GM15510 (cell line): ENCODE data around the gene LTBP1.

Experiments used
- POLR2A ChIP-seq: IDR thresholded peaks from 3 replicates; pipeline ENCODE4 v1.6.1; 2011; ENCODE audit warnings: borderline replicate concordance; ENCODE audit not compliant: insufficient read length; ENCODE audit errors: extremely low read depth

LTBP1 gene

DNA sequence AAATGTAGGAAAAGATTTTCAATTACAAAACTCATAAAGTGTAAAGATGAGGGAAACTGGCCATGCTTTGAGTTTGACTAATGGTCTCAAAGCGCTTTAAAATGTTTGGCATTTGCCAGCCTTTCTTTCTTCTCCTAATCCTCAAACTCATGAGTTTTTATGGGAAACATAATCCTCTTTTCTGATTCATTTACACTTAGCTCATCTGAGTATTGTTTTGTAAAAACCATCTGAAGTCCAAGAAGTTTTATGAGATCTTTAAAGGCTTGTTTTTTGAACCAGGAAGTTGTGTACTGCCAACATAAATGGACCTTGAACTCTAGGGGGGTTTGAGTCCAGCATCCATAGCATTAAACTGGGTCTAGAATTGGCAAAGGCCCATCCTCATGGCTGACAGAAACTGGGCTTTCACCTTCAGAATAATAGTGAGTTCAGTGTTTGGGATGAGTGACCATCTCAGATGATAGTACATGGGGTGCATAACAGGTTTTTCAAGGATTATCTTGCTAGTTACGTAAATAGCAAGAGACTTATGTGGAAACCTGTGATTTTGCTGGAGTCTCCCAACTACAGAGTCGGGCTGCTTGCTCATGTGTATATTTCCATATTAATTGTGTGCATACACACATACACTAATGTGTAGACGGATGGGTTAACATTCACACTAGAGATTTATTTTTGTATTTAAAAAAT is 3.8 kb upstream of the LTBP1 start:
- TF ChIP-seq POLR2A, result no peak

DNA sequence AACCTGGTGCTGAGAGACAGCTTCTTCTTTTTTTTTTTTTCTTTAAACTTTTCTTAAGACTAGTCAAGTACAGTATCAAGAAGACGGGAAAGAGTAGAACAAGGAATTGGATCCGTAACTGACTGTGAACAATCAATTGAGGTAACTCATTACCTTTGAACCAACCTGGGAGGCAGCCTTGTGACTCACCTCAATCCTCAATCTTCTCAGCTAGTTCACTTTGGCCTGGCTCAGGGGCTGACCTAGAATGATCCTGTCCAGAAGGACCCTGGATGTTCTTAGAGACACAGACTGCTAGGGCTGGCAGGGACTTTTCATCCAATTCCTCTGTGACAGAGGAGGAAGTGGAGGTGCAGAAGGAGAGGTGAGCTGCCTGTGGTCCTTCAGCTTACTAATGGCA is 1.5 kb upstream of the LTBP1 start:
- no peak for TF ChIP-seq POLR2A

DNA sequence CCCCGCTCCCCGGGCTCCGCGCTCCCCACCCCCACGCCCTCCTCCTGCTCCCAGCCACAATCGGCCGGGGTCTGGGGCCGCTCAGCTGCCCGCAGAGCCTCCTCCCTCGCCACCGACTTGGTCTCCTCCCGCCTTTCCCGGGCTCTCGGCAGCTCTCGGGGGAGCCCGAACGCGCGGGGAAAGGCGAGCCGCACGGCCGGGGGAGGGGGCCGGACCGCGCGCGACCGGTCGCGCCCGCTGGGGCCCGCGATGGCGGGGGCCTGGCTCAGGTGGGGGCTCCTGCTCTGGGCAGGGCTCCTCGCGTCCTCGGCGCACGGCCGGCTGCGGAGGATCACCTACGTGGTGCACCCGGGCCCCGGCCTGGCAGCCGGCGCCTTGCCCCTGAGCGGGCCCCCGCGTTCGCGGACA is 327 bp downstream of the LTBP1 start:
- no peak for TF ChIP-seq POLR2A

DNA sequence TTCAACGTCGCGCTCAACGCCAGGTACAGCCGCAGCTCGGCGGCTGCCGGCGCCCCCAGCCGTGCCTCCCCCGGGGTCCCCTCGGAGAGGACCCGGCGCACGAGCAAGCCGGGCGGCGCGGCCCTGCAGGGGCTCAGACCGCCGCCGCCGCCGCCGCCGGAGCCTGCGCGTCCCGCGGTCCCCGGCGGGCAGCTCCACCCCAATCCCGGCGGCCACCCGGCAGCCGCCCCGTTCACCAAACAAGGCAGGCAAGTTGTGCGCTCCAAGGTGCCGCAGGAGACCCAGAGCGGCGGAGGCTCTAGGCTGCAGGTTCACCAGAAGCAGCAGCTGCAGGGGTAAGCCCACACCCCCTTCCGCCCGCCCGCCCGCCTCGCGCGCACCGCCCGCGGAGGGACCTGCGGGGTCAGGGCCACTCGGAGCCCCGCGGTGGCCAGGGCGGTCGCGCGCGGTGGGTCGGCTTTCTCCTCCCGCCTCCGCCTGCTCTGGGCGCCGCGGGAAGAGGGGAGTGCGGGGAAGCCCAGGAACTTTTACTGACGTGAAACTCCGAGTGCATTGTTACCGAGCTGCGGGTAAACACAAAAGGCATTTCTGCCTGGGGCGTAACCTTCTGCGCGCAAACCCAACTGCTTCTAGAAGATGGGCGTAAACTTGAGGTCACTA is 861 bp downstream of the LTBP1 start:
- TF ChIP-seq POLR2A, result no peak

- TF ChIP-seq POLR2A, result no peak
These were observed 1.5 kb downstream of the LTBP1 start for GRCh38 chr2:32948266-32948665.

DNA sequence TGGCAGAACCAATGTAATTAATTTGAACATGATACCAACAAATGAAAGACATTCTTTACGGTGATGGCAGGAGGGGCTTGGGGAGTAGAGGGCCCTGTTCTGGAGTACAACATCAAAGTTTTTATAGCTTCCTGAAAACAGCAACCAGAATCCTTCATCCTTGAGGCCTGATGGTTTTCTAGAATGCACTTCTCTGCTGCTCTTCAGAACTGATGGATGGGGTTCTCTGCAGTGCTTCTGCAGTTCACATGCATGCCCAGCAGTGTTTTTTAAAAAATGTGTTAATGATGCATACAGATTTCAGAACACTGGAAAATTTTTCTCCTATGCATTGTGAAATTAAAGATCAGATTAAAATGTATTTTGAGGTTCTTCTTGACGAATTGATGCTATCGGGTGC is 2.5 kb downstream of the LTBP1 start:
- TF ChIP-seq POLR2A, result no peak

DNA sequence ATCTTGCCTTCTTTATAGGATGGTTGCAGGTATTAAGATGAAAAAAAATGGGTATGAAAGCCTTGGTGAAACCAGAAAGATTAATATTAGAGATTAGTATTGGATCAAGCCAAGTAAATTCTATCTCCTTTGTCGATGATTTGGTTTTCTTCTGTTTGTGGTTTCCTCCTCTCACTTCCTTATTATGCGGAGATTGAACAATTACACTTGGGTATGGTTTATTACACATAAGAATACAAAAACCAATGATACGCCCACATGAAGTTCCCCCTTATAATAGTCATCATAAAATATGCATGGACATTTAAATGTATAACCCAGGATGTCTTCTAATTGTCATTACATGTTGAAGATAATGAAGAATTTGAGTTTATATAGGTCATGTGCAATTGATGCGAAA is 4.9 kb downstream of the LTBP1 start:
- TF ChIP-seq POLR2A, result no peak

DNA sequence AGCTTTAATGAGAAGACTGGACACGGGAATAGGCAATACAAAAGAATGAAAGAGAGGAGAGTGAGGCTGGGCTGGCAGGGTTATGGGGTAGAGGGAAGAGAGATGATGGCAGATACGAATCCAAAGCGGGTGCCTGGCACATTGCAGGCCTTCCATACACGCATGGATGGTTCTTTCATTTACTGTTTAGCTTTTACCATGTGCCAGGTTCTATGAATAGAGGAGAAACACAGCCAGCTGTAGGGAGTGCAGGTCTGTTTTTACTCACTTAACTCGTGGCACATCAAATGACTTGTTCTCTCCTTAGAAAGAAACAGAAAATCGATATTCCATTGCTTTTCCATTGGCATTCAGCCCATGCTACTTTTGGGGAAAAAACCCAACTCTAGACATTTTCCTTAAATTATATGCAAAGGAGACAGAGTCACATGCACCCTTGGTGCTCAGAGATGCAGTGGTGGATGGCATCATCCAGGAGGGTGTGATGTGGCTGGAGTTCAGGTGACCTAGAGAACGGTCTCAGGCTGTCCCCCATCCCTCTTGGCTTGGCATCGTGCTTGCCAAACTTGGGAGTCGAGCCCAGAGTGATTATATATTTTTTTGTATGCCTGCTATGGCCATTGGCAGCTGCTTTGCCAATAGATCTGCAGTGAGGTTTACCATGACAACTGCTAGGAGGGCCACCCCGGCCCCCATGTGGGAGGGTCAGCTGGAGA is 6.2 kb downstream of the LTBP1 start:
- no peak for TF ChIP-seq POLR2A

DNA sequence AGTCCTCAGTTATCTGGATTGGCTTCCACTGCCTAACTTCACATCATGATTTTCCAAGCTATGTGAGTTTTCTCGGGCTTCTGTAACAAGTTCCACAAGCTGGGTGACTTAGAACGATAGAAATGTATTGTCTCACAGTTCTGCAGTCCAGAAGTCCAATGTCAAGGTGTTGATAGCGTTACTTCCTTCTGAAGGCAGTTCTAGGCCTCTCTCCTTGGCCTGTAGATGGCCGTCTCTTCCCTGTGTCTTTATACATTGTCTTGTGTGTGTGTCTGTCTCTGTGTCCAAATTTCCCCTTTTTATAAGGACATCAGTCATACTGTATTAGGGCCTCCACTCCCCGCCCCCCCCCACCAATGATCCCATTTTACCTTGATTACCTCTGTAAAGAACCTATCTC is 7.5 kb downstream of the LTBP1 start:
- no peak for TF ChIP-seq POLR2A

GRCh38 chr2:32958821-32959220 is 12.1 kb downstream of the LTBP1 start:
- no peak for TF ChIP-seq POLR2A

DNA sequence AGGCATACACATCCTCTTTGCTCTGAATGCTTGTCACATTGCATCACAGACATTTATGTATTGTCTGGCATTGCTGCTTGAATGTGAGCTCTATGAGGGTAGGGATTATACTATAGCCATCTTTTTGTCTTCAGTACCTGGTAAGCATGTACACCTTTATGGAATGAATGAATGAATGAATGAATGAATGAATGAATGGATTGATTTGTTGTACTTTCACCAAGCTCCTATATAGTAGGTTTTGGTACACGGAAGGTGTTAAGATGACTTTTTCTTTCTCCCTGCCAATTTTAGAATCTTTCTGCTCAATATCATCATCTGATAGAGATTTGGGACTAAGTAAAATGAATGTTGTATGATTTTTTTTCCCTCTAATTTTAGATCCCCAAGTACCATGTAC is 13.5 kb downstream of the LTBP1 start:
- TF ChIP-seq POLR2A, result no peak

- TF ChIP-seq POLR2A, result no peak
These were observed 14.1 kb downstream of the LTBP1 start for GRCh38 chr2:32960647-32961403.

DNA sequence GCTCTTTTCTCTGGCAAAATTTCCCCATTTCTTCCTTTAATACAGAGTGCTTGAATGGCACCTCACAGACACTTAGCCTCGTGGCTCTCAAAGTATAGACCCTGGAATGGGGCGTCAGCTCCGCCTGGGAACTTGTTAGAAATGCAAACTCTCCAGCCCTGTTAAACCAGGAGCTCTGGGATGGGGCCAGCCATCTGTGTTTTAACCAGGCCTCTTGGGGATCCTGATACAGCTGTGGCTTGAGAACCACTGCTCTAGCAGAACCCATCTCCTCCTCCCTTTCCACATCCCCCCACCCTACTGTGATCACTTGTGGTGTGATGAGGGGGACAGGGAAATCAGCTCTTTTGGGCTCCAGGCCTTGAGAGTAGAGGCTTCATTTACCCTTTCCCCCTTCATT is 15.9 kb downstream of the LTBP1 start:
- no peak for TF ChIP-seq POLR2A

DNA sequence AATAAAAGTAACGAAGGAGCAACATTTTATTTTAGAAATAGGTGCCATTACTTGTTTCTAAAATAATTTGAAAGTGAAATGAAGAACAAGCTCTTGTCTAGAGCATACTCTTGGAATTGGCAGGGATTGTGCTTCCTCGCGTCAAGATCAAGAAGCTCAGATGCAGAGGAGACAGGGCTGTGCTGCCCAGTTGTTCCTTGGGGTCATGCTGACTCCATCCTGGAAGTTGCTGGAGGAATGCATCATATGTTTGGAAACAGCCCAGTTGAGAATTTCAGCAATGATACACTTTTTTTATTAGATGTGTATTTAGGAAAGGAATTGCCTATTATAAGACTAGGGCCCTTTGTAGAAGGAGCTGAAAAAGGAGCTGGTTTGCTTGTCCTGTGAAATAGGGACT is 17.2 kb downstream of the LTBP1 start:
- no peak for TF ChIP-seq POLR2A

DNA sequence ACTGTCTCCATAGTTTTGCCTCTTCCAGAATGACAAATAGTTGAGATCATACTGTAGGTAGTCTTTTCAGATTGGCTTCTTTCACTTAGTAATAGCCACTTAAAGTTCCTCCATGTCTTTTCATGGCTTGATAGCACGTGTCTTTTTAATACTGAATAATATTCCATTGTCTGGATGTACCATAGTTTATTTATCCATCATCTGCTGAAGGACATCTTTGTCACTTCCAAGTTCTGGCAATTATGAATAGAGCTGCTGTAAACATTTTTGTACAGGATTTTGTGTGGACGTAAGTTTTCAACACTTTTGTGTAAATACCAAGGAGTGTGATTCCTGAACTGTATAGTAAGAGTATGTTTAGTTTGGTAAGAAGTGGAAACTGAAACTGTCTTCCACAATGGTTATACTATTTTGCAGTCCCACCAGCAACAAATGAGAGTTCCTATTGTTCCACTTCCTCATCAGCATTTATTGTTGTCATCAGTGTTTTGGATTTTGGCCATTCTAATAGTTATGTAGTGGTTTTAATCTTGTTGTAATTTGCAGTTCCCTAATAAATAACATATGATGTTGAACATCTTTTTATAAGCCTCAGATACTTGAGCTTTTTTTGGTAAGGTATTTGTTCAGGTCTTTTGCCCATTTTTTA is 18.9 kb downstream of the LTBP1 start:
- TF ChIP-seq POLR2A, result no peak
